Stimulated activated effector memory CD8-positive, alpha-beta T cell treated with anti-CD3 and anti-CD28 coated beads, Interleukin-12 subunit alpha, Interleukin-12 subunit beta, amount 100 ng/mL, for 72 hours (primary cell): Measurements from ENCODE around the gene SLC44A5.
"Not testable (repeated sequence)": the region's sequence is repeated elsewhere in the genome, so short reads cannot be mapped to it uniquely, and the experiment has no call there.

Experiments
- ATAC-seq: fragments of 150-1000 bp; cut with Tn5 transposase; 2 replicates; pipeline ENCODE4 v1.10.0; 2021
- DNase-seq, 2 donors: peaks; one replicate each; pipeline ENCODE4 v3.0.0; 2021 to 2022; ENCODE audit warnings: low spot score in 2 of 2
- H3K27ac Mint-ChIP-seq: one replicate; pipeline ENCODE4 v1.8.0; 2022; ENCODE audit warnings: mild to moderate bottlenecking, mixed read lengths
- H3K36me3 Mint-ChIP-seq: one replicate; pipeline ENCODE4 v1.8.0; 2022; ENCODE audit warnings: mild to moderate bottlenecking, mixed read lengths
- H3K4me1 Mint-ChIP-seq: one replicate; pipeline ENCODE4 v1.8.0; 2022; ENCODE audit warnings: mixed read lengths
- H3K4me3 Mint-ChIP-seq: one replicate; pipeline ENCODE4 v1.8.0; 2022; ENCODE audit warnings: mild to moderate bottlenecking, mixed read lengths
- H3K9me3 Mint-ChIP-seq: one replicate; pipeline ENCODE4 v1.8.0; 2022; ENCODE audit warnings: mixed read lengths

The SLC44A5 gene

GRCh38 chr1:75220072-75220471, 390.8 kb downstream of the SLC44A5 start:
- Mint-ChIP-seq H3K9me3 (peaks cover 3% of the 10 kb centered on the region), H3K4me1 (no peaks in the 10 kb centered on the region), H3K36me3 (no peaks in the 10 kb centered on the region), H3K4me3 (no peak overlapping the region), H3K27ac (no peak overlapping the region)
- no peak for ATAC-seq
- no peak for DNase-seq

- H3K4me1 Mint-ChIP-seq: no peaks in the 10 kb centered on the region
- H3K9me3 Mint-ChIP-seq: peaks cover 11% of the 10 kb centered on the region
- H3K4me3 Mint-ChIP-seq: no peak overlapping the region
- ATAC-seq (no peak), DNase-seq (no peak)
- H3K27ac Mint-ChIP-seq: no peak overlapping the region
- H3K36me3 Mint-ChIP-seq: no peaks in the 10 kb centered on the region
Measured at GRCh38 chr1:75214017-75214416, 396.9 kb downstream of the SLC44A5 start.

- Mint-ChIP-seq H3K9me3 (peaks cover 7% of the 10 kb centered on the region), H3K36me3 (no peaks in the 10 kb centered on the region), H3K4me1 (no peaks in the 10 kb centered on the region), H3K27ac (no peak overlapping the region), H3K4me3 (no peak overlapping the region)
- ATAC-seq (no peak), DNase-seq (no peak)
Measured at GRCh38 chr1:75211648-75212047, 399.3 kb downstream of the SLC44A5 start.

- H3K27ac Mint-ChIP-seq: no peak overlapping the region
- H3K36me3 Mint-ChIP-seq: no peaks in the 10 kb centered on the region
- H3K4me1 Mint-ChIP-seq: no peaks in the 10 kb centered on the region
- no peak overlapping the region for H3K4me3 Mint-ChIP-seq
- H3K9me3 Mint-ChIP-seq: peaks cover 7% of the 10 kb centered on the region
- DNase-seq (no peak), ATAC-seq (no peak)
Measured at GRCh38 chr1:75208862-75209261, 402.1 kb downstream of the SLC44A5 start.

GRCh38 chr1:75203415-75204277, 407.3 kb downstream of the SLC44A5 start:
- ATAC-seq (peak; percentile 39), DNase-seq (no peak)
- Mint-ChIP-seq H3K36me3 (no peaks in the 10 kb centered on the region), H3K4me3 (no peak overlapping the region), H3K9me3 (no peaks in the 10 kb centered on the region), H3K4me1 (no peaks in the 10 kb centered on the region), H3K27ac (no peak overlapping the region)

GRCh38 chr1:75202751-75203150, 408.2 kb downstream of the SLC44A5 start:
- Mint-ChIP-seq H3K9me3 (no peaks in the 10 kb centered on the region), H3K36me3 (no peaks in the 10 kb centered on the region), H3K4me3 (no peak overlapping the region), H3K4me1 (no peaks in the 10 kb centered on the region), H3K27ac (no peak overlapping the region)
- no peak for ATAC-seq
- no peak for DNase-seq

- Mint-ChIP-seq H3K36me3 (no peaks in the 10 kb centered on the region), H3K4me3 (no peak overlapping the region), H3K9me3 (peaks cover under 1% of the 10 kb centered on the region), H3K4me1 (no peaks in the 10 kb centered on the region), H3K27ac (no peak overlapping the region)
- ATAC-seq: no peak
- no peak for DNase-seq
Measured at GRCh38 chr1:75198761-75199160, 412.2 kb downstream of the SLC44A5 start.

- DNase-seq (no peak), ATAC-seq (no peak)
- peaks cover 3% of the 10 kb centered on the region for H3K9me3 Mint-ChIP-seq
- H3K4me1 Mint-ChIP-seq: no peaks in the 10 kb centered on the region
- H3K27ac Mint-ChIP-seq: no peak overlapping the region
- H3K4me3 Mint-ChIP-seq: no peak overlapping the region
- no peaks in the 10 kb centered on the region for H3K36me3 Mint-ChIP-seq
Measured at GRCh38 chr1:75198163-75198562, 412.8 kb downstream of the SLC44A5 start.

GRCh38 chr1:75188892-75189291, 422.0 kb downstream of the SLC44A5 start:
- Mint-ChIP-seq H3K4me3 (no peak overlapping the region), H3K4me1 (no peaks in the 10 kb centered on the region), H3K36me3 (no peaks in the 10 kb centered on the region), H3K9me3 (peaks cover 11% of the 10 kb centered on the region), H3K27ac (no peak overlapping the region)
- ATAC-seq (no peak), DNase-seq (no peak)

GRCh38 chr1:75181214-75181955, 429.5 kb downstream of the SLC44A5 start:
- H3K4me1 Mint-ChIP-seq: not testable (repeated sequence)

GRCh38 chr1:75174031-75174760, 436.7 kb downstream of the SLC44A5 start:
- no peaks in the 10 kb centered on the region for H3K4me1 Mint-ChIP-seq
- H3K36me3 Mint-ChIP-seq: no peaks in the 10 kb centered on the region
- ATAC-seq: no peak
- H3K27ac Mint-ChIP-seq: no peak overlapping the region
- H3K4me3 Mint-ChIP-seq: no peak overlapping the region
- H3K9me3 Mint-ChIP-seq: peaks cover 5% of the 10 kb centered on the region
- DNase-seq: no peak

More at GRCh38 chr1:75181214-75181955, 429.5 kb downstream of the SLC44A5 start:
- H3K27ac Mint-ChIP-seq, DNase-seq, ATAC-seq, H3K4me3 Mint-ChIP-seq, H3K36me3 Mint-ChIP-seq: not testable (repeated sequence)
- H3K9me3 Mint-ChIP-seq: peaks cover 12% of the 10 kb centered on the region

- Mint-ChIP-seq H3K27ac (no peak overlapping the region), H3K4me3 (no peak overlapping the region), H3K36me3 (no peaks in the 10 kb centered on the region), H3K4me1 (no peaks in the 10 kb centered on the region), H3K9me3 (peaks cover 3% of the 10 kb centered on the region)
- DNase-seq (no peak), ATAC-seq (no peak)
Measured at GRCh38 chr1:75172556-75172955, 438.4 kb downstream of the SLC44A5 start.

GRCh38 chr1:75171876-75172275, 439.0 kb downstream of the SLC44A5 start:
- no peak for DNase-seq
- no peaks in the 10 kb centered on the region for H3K36me3 Mint-ChIP-seq
- no peak overlapping the region for H3K27ac Mint-ChIP-seq
- H3K9me3 Mint-ChIP-seq: peaks cover 6% of the 10 kb centered on the region
- no peaks in the 10 kb centered on the region for H3K4me1 Mint-ChIP-seq
- no peak for ATAC-seq
- H3K4me3 Mint-ChIP-seq: no peak overlapping the region

GRCh38 chr1:75170981-75171380, 439.9 kb downstream of the SLC44A5 start:
- Mint-ChIP-seq H3K9me3 (peaks cover 6% of the 10 kb centered on the region), H3K4me1 (no peaks in the 10 kb centered on the region), H3K4me3 (no peak overlapping the region), H3K27ac (no peak overlapping the region), H3K36me3 (no peaks in the 10 kb centered on the region)
- ATAC-seq (no peak), DNase-seq (no peak)

- Mint-ChIP-seq H3K36me3 (no peaks in the 10 kb centered on the region), H3K9me3 (peaks cover 12% of the 10 kb centered on the region), H3K4me1 (no peaks in the 10 kb centered on the region), H3K27ac (no peak overlapping the region), H3K4me3 (no peak overlapping the region)
- ATAC-seq: no peak
- no peak for DNase-seq
Measured at GRCh38 chr1:75170011-75170410, 440.9 kb downstream of the SLC44A5 start.
